PC-3 (cell line): Measurements from ENCODE around the gene CD101.

ENCODE experiments used
- EZH2 ChIP-seq: fragments of 300-600 bp; sonication (generic); IDR thresholded peaks from one replicate; pipeline ENCODE4 v1.6.1; 2017; ENCODE audit warnings: antibody characterized with exemption, mild to moderate bottlenecking, low read length; ENCODE audit not compliant: unreplicated experiment
- EZH2phosphoT487 ChIP-seq: fragments of 300-600 bp; sonication (generic); IDR thresholded peaks from 2 replicates; pipeline ENCODE4 v1.6.1; 2018; ENCODE audit warnings: mild to moderate bottlenecking, antibody characterized with exemption, low read length, borderline replicate concordance
- TF ChIP-seq, protein P1 (sequence below): fragments of 300-600 bp; sonication (generic); conservative IDR thresholded peaks from 2 replicates; pipeline ENCODE4 v1.5.1; 2017; ENCODE audit warnings: antibody characterized with exemption, low read depth, mild to moderate bottlenecking, low read length

DNA sequence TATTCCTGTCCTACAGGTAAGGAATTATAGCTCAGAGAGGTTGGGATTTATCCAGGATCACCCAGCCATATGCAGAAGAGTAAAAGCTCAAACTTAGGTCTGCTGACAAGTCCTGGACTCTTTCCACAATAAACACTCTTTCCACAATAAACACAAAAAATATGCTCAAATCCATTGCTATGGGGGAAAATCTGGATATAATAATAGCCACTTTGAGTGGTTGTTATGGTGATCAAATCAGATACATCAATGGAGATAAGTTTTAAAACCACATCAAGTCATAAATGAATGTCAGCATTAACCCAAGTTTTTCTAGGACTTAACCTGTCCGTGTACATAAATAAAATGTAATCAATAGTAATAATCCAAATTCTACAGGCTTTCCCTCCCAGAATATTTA lies 36.2 kb downstream of the CD101 start:
- TF ChIP-seq EZH2phosphoT487 (no peak), EZH2 (no peak)
- TF ChIP-seq, protein P1, sequence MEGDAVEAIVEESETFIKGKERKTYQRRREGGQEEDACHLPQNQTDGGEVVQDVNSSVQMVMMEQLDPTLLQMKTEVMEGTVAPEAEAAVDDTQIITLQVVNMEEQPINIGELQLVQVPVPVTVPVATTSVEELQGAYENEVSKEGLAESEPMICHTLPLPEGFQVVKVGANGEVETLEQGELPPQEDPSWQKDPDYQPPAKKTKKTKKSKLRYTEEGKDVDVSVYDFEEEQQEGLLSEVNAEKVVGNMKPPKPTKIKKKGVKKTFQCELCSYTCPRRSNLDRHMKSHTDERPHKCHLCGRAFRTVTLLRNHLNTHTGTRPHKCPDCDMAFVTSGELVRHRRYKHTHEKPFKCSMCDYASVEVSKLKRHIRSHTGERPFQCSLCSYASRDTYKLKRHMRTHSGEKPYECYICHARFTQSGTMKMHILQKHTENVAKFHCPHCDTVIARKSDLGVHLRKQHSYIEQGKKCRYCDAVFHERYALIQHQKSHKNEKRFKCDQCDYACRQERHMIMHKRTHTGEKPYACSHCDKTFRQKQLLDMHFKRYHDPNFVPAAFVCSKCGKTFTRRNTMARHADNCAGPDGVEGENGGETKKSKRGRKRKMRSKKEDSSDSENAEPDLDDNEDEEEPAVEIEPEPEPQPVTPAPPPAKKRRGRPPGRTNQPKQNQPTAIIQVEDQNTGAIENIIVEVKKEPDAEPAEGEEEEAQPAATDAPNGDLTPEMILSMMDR: no peak
